ENCODE data around the gene IL17RE. TPM values are rescaled to one million over a fixed set of nuclear protein-coding genes. Genes with fewer than 3 reads are reported as not detected.
"Not testable (repeated sequence)": the region's sequence is repeated elsewhere in the genome, so short reads cannot be mapped to it uniquely, and the experiment has no call there.

Gene IL17RE
- total RNA-seq: 100 to 1,000 TPM in 1 of 4 donors, 10 to 100 TPM in 3; 49.2 to 116 (median 77.8) TPM

GRCh38 chr3:9902372-9903237 is at the start of gene IL17RE:
TSS of gene IL17RE (plus strand) at chr3:9902848. CDS start at chr3:9902933, 85 bp downstream.
- peaks cover 4% of the 10 kb centered on the region for H3K36me3 ChIP-seq
- peak within 1 kb of the TSS; percentile 89 for H3K27ac ChIP-seq
- peak within 1 kb of the TSS; percentile 53 for H3K4me3 ChIP-seq
- no peaks in the 10 kb centered on the region for H3K27me3 ChIP-seq
- no peaks in the 10 kb centered on the region for H3K9me3 ChIP-seq
- TF ChIP-seq POLR2AphosphoS5 (IDR thresholded peaks at IDR 0.05) (no peak), POLR2A (IDR thresholded peaks at IDR 0.05) (no peak), CTCF (IDR thresholded peaks at IDR 0.05) (no peak), EP300 (IDR thresholded peaks at IDR 0.05) (no peak)
- 38% methylated on average over 10 of the region's 13 CpGs for WGBS
- peak in 1 of 2 donors; percentile 73 for DNase-seq (ENCODE audit: low spot score in 2 of 2)
- peaks cover 50% of the 10 kb centered on the region for H3K4me1 ChIP-seq

- not testable (repeated sequence) for H3K36me3 ChIP-seq; H3K27ac ChIP-seq; H3K4me3 ChIP-seq; DNase-seq (ENCODE audit: low spot score in 2 of 2); H3K27me3 ChIP-seq; H3K9me3 ChIP-seq
- 78% methylated on average over 11 of the region's 11 CpGs for whole genome bisulfite sequencing
- H3K4me1 ChIP-seq: peaks cover 21% of the 10 kb centered on the region
Measured at GRCh38 chr3:9854291-9854940, 48.2 kb upstream of the IL17RE start.

- peaks cover 21% of the 10 kb centered on the region for H3K4me1 ChIP-seq
- H3K36me3 ChIP-seq: no peaks in the 10 kb centered on the region
- H3K4me3 ChIP-seq: no peak overlapping the region
- 100% methylated on average over 3 of the region's 3 CpGs for WGBS
- TF ChIP-seq POLR2AphosphoS5 (IDR thresholded peaks at IDR 0.05) (no peak), POLR2A (IDR thresholded peaks at IDR 0.05) (no peak), CTCF (IDR thresholded peaks at IDR 0.05) (no peak), EP300 (IDR thresholded peaks at IDR 0.05) (no peak)
- no peaks in the 10 kb centered on the region for H3K27me3 ChIP-seq
- DNase-seq (ENCODE audit: low spot score in 2 of 2): no peak
- H3K27ac ChIP-seq: no peak overlapping the region
- H3K9me3 ChIP-seq: no peaks in the 10 kb centered on the region
Measured at GRCh38 chr3:9855594-9855993, 47.1 kb upstream of the IL17RE start.

GRCh38 chr3:9859530-9860025 is 43.1 kb upstream of the IL17RE start:
- Histone ChIP-seq H3K4me3 (no peak overlapping the region), H3K27me3 (no peaks in the 10 kb centered on the region), H3K27ac (no peak overlapping the region), H3K9me3 (no peaks in the 10 kb centered on the region), H3K4me1 (peaks cover 22% of the 10 kb centered on the region), H3K36me3 (no peaks in the 10 kb centered on the region)
- no peak for DNase-seq (ENCODE audit: low spot score in 2 of 2)
- no CpG with 5 or more reads among the region's 12 CpGs for WGBS
- TF ChIP-seq POLR2A (IDR thresholded peaks at IDR 0.05) (no peak), CTCF (IDR thresholded peaks at IDR 0.05) (no peak), EP300 (IDR thresholded peaks at IDR 0.05) (no peak), POLR2AphosphoS5 (IDR thresholded peaks at IDR 0.05) (no peak)

GRCh38 chr3:9861201-9861600 is 41.4 kb upstream of the IL17RE start:
- H3K27ac ChIP-seq: no peak overlapping the region
- no peak for TF ChIP-seq POLR2A (IDR thresholded peaks at IDR 0.05)
- TF ChIP-seq POLR2AphosphoS5 (IDR thresholded peaks at IDR 0.05): no peak
- no peak for TF ChIP-seq CTCF (IDR thresholded peaks at IDR 0.05)
- DNase-seq (ENCODE audit: low spot score in 2 of 2): no peak
- WGBS: 93% methylated on average over 4 of the region's 4 CpGs
- no peaks in the 10 kb centered on the region for H3K9me3 ChIP-seq
- H3K4me3 ChIP-seq: no peak overlapping the region
- no peaks in the 10 kb centered on the region for H3K27me3 ChIP-seq
- peaks cover 30% of the 10 kb centered on the region for H3K4me1 ChIP-seq
- no peaks in the 10 kb centered on the region for H3K36me3 ChIP-seq
